ENCODE measurements around the gene SLC4A9.

- TF ChIP-seq CTCF (IDR thresholded peaks at IDR 0.05; ENCODE audit: low read depth, low read length, missing input control): no peak
- TF ChIP-seq MAX (IDR thresholded peaks at IDR 0.05): no peak
- no peak for TF ChIP-seq EGR1 (IDR thresholded peaks at IDR 0.05; ENCODE audit: low read depth in 2 of 2)
- no peak for TF ChIP-seq TAF1 (conservative IDR thresholded peaks at IDR 0.05)
- no peak for TF ChIP-seq GABPA (IDR thresholded peaks at IDR 0.05 in 1 of 2, conservative IDR thresholded peaks at IDR 0.05 in 1 of 2)
- TF ChIP-seq YY1 (IDR thresholded peaks at IDR 0.05): no peak
- TF ChIP-seq NR2F2 (IDR thresholded peaks at IDR 0.05): peak; percentile 97
- TF ChIP-seq SP1 (IDR thresholded peaks at IDR 0.05): peak; percentile 64
- TF ChIP-seq RXRA (IDR thresholded peaks at IDR 0.05): peak; percentile 68 to 71
- peak; percentile 26 to 47 for TF ChIP-seq RAD21 (IDR thresholded peaks at IDR 0.05)
- TF ChIP-seq ATF3 (IDR thresholded peaks at IDR 0.05): peak; percentile 66
- no peak for TF ChIP-seq FOXA1 (IDR thresholded peaks at IDR 0.05)
- peak; percentile 65 for TF ChIP-seq REST (IDR thresholded peaks at IDR 0.05)
These were observed 23.6 kb upstream of the SLC4A9 start for GRCh38 chr5:140336388-140336787.
